HUES6 (cell line): Measurements from ENCODE around the gene RFXANK.

Experiments used
- H3K27ac ChIP-seq: 2 replicates; pipeline ENCODE4 v1.7.0; 2013; ENCODE audit warnings: low read depth, mild to moderate bottlenecking, low read length, inconsistent platforms
- H3K27me3 ChIP-seq: 2 replicates; pipeline ENCODE4 v1.6.1; 2013; ENCODE audit warnings: low read length; ENCODE audit not compliant: control insufficient read depth, insufficient read depth
- H3K36me3 ChIP-seq: 2 replicates; pipeline ENCODE4 v1.6.1; 2013; ENCODE audit warnings: low read length; ENCODE audit not compliant: control insufficient read depth, insufficient read depth
- H3K4me1 ChIP-seq: 2 replicates; pipeline ENCODE4 v1.6.1; 2013; ENCODE audit warnings: low read length; ENCODE audit not compliant: control insufficient read depth, insufficient read depth
- H3K4me3 ChIP-seq: 2 replicates; pipeline ENCODE4 v1.5.1; 2013; ENCODE audit warnings: low read depth, low read length
- H3K9ac ChIP-seq: one replicate; pipeline ENCODE4 v1.6.1; 2013; ENCODE audit warnings: mild to moderate bottlenecking, low read length
- H3K9me3 ChIP-seq: 2 replicates; pipeline ENCODE4 v1.6.1; 2013; ENCODE audit warnings: low read depth, low read length; ENCODE audit not compliant: control insufficient read depth, insufficient read depth

Gene RFXANK

GRCh38 chr19:19193926-19194325 is 1.9 kb downstream of the RFXANK start:
- Histone ChIP-seq H3K27me3 (no peaks in the 10 kb centered on the region), H3K9me3 (no peaks in the 10 kb centered on the region), H3K36me3 (peaks cover 18% of the 10 kb centered on the region), H3K27ac (no peak overlapping the region), H3K4me1 (0 out of 2 replicates have a peak, but pooled peaks cover 3% of the 10 kb centered on the region), H3K4me3 (no peak overlapping the region), H3K9ac (no peak overlapping the region)

GRCh38 chr19:19201697-19202630 is 9.9 kb downstream of the RFXANK start:
- Histone ChIP-seq H3K9ac (peak overlapping the region; percentile 85), H3K27ac (no peak overlapping the region), H3K9me3 (no peaks in the 10 kb centered on the region), H3K27me3 (peaks cover 32% of the 10 kb centered on the region), H3K36me3 (peaks cover 39% of the 10 kb centered on the region), H3K4me3 (peak overlapping the region; percentile 82), H3K4me1 (peaks cover 4% of the 10 kb centered on the region; the same call in 1 of the 2 replicates)

GRCh38 chr19:19202707-19203011 is 10.6 kb downstream of the RFXANK start:
- H3K4me1 ChIP-seq, result peaks cover 4% of the 10 kb centered on the region; the same call in 1 of the 2 replicates
- peak overlapping the region; percentile 85 for H3K9ac ChIP-seq
- peaks cover 39% of the 10 kb centered on the region for H3K27me3 ChIP-seq
- H3K9me3 ChIP-seq, result no peaks in the 10 kb centered on the region
- no peak overlapping the region for H3K27ac ChIP-seq
- H3K36me3 ChIP-seq, result peaks cover 35% of the 10 kb centered on the region
- peak overlapping the region; percentile 82 for H3K4me3 ChIP-seq

GRCh38 chr19:19203012-19203856 is 11.2 kb downstream of the RFXANK start, which contains the start of gene NR2C2AP:
TSS of gene NR2C2AP (minus strand) at chr19:19203414. CDS start at chr19:19203060, 354 bp downstream.
- H3K27ac ChIP-seq, result no peak within 1 kb of the TSS

DNA sequence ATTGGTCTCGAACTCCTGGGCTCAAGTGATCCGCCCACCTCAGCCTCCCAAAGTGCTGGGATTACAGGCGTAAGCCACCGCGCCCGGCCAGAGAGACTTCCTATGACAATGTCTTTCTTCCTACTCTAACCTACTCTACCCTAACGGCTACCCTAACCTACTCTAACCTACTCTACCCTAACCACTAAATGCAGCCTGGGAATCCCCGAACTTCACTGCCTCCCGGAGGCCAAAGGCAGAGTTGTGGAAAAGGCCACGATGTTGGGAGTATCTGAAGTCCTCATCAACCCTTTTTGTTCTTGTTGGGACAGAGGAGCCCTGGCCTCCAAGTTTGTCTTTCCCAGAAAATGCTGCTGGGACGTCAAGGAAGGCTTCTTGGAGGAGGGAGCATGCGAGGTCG is 12.1 kb downstream of the RFXANK start:
- H3K4me1 ChIP-seq, result peaks cover 4% of the 10 kb centered on the region; the same call in 1 of the 2 replicates
- peaks cover 52% of the 10 kb centered on the region for H3K27me3 ChIP-seq

More at GRCh38 chr19:19203012-19203856, 11.2 kb downstream of the RFXANK start, which contains the start of gene NR2C2AP:
- no peaks in the 10 kb centered on the region for H3K9me3 ChIP-seq
- peak within 1 kb of the TSS; percentile 82 for H3K4me3 ChIP-seq
- H3K9ac ChIP-seq, result peak within 1 kb of the TSS; percentile 85
- H3K27me3 ChIP-seq, result peaks cover 44% of the 10 kb centered on the region
- peaks cover 4% of the 10 kb centered on the region; the same call in 1 of the 2 replicates for H3K4me1 ChIP-seq
- H3K36me3 ChIP-seq, result peaks cover 31% of the 10 kb centered on the region

DNA sequence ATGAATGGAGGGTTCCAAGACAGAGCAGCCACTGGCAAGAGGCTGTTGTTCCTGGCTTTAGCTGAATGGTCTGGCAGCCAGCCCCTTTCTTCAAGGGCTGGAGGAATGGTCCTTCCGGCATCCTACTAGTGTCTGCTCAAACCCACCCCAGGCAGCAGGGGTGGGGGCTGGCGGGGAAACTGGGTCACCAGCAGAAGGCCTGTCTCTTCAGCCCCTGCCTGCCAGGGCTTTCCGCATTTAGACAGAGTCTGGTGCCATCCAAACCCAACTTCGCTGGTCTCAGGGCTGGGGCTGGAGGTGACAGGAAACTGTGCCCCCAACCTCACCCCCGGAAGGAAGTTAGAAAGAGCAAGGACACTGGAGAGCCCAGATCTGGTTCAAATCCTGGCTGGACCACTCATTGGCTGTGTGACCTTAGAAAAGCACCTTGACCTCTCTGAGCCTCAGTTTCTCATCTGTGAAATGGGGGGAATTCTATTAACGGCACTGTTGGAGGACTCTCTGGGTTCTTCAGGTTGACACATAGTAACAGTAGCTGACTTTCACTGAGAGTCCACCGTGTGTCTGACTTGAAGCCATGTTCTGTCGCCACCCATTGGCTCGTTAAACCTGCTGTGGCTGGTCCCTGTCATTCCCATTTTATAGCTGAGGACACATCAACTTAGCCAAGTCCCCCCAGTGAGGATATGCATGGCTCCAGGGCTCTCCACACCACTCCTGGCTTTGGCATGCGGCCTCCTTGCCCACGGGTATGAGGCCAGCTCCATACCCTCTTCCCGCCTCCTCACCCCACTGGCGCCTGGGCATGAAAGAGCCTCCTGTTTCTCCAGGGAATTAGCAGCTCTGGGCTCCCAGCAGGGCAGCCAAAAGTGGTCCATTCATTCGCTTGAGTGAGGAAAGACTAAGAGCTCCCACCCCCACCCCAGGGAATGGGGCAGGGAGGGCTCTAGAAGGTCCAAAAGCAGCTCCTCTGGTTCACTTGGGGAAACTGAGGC is 13.7 kb downstream of the RFXANK start:
- Histone ChIP-seq H3K27ac (no peak overlapping the region), H3K36me3 (peaks cover 13% of the 10 kb centered on the region), H3K9ac (no peak overlapping the region), H3K27me3 (peaks cover 68% of the 10 kb centered on the region), H3K4me1 (peaks cover 4% of the 10 kb centered on the region; the same call in 1 of the 2 replicates), H3K9me3 (no peaks in the 10 kb centered on the region), H3K4me3 (no peak overlapping the region)

More for the DNA sequence above, 12.1 kb downstream of the RFXANK start:
- no peaks in the 10 kb centered on the region for H3K9me3 ChIP-seq
- no peak overlapping the region for H3K27ac ChIP-seq
- no peak overlapping the region for H3K9ac ChIP-seq
- no peak overlapping the region for H3K4me3 ChIP-seq
- H3K36me3 ChIP-seq, result peaks cover 22% of the 10 kb centered on the region

GRCh38 chr19:19206938-19207337 is 14.9 kb downstream of the RFXANK start:
- Histone ChIP-seq H3K9ac (no peak overlapping the region), H3K27ac (no peak overlapping the region), H3K27me3 (peaks cover 80% of the 10 kb centered on the region), H3K36me3 (0 out of 2 replicates have a peak, but pooled peaks cover 1% of the 10 kb centered on the region), H3K4me3 (no peak overlapping the region), H3K9me3 (no peaks in the 10 kb centered on the region), H3K4me1 (peaks cover 4% of the 10 kb centered on the region; the same call in 1 of the 2 replicates)

- Histone ChIP-seq H3K36me3 (no peaks in the 10 kb centered on the region), H3K27me3 (peaks cover 89% of the 10 kb centered on the region)
These were observed 15.8 kb downstream of the RFXANK start for GRCh38 chr19:19207637-19208572.

GRCh38 chr19:19209372-19209771 is 17.3 kb downstream of the RFXANK start:
- H3K27me3 ChIP-seq, result peaks cover 98% of the 10 kb centered on the region
- H3K4me3 ChIP-seq, result no peak overlapping the region
- H3K36me3 ChIP-seq, result no peaks in the 10 kb centered on the region
- no peak overlapping the region for H3K9ac ChIP-seq
- 0 out of 2 replicates have a peak, but pooled peaks cover 7% of the 10 kb centered on the region for H3K4me1 ChIP-seq
- H3K27ac ChIP-seq, result no peak overlapping the region
- no peaks in the 10 kb centered on the region for H3K9me3 ChIP-seq

More at GRCh38 chr19:19207637-19208572, 15.8 kb downstream of the RFXANK start:
- Histone ChIP-seq H3K9me3 (no peaks in the 10 kb centered on the region), H3K9ac (no peak overlapping the region), H3K27ac (no peak overlapping the region), H3K4me1 (0 out of 2 replicates have a peak, but pooled peaks cover 5% of the 10 kb centered on the region), H3K4me3 (no peak overlapping the region)
